GM21737 (cell line): ENCODE results near the gene CELSR3.

Source experiments
- ATAC-seq: cut with Tn5 transposase; IDR thresholded peaks from one replicate; pipeline ENCODE4 v1.9.1; 2021; ENCODE audit warnings: mild to moderate bottlenecking, moderate library complexity; ENCODE audit not compliant: unreplicated experiment

CELSR3 gene

GRCh38 chr3:48661501-48662144 is 1.1 kb downstream of the CELSR3 start:
- ATAC-seq: no peak

- ATAC-seq: no peak
Measured at GRCh38 chr3:48660800-48661400, 1.8 kb downstream of the CELSR3 start.

DNA sequence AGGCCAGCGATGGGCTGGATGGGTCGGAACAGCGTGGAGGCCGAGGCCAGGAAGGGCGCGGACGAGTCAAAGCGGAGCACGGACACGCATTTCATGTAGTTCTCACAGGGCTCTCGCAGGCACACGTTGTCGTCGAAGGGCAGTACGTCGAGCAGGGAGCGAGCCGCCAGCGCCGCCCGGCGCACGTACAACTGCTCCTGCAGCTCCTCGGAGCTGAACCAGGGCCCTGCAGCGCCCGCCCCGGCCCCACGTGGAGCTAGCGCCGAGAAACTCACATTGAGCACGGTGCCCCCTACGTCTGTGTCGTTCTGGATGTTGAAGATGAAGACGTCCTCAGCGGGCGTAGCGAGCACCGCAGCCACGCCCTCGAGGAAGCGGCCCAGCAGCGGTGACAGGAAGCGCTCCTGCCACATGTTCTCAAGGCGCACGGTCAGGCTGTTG is 5.8 kb downstream of the CELSR3 start:
- no peak for ATAC-seq

DNA sequence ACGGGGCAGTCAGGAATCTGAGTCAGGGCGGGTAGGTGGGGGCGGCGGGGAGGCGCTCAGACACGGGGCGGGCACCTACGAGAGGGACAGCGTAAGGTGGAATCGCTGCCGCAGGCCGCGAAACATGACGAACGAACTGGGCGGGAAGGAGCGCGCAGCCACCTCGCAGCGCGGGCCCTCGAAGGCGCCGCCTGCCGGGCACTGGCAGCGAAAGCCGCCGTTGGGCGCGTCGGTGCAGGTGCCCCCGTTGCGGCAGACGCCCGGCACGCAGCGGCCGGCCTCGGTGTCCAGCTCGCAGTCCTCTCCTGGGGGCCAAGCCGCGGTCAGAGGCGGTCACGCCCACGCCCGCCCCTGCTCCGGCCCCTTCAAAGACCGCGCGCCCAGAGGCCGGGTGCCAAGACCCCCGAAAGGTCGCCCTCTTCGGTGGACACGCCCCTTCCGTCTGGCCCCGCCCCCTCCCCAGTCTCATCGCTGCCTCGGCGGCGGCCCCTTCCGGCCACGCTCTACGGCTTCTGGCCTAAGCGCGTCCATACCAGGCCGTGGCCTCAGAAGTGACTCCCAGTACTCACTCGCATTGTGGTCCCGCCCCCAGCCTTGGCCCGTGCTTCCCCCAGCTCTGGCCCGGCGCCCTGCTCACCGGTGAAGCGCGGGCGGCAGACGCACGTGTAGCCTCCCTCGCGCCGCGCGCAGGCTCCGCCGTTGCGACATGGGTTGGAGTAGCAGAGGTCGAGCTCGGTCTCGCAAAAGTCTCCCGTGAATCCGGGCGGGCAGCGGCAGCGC is 6.4 kb downstream of the CELSR3 start:
- peak; percentile 47 for ATAC-seq

DNA sequence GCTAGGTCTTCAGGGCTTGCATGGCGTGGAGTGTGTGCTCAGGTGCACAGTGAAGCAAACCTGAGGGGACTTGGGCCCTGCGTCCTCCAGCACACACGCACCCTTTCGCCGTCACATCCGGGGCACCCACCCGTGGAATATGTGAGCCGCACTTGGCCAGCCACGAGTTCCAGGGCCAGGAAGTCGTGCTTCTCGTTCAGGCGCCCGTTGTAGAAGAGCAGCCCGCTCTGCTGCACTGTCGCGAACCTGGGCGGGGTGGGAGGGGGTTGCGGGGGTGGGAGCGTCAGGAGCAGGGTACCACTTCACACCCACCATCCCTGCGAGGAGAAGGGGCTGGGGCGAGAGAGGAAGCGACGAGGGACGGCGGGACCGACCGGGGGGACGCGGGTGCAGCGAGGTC is 7.1 kb downstream of the CELSR3 start:
- no peak for ATAC-seq

DNA sequence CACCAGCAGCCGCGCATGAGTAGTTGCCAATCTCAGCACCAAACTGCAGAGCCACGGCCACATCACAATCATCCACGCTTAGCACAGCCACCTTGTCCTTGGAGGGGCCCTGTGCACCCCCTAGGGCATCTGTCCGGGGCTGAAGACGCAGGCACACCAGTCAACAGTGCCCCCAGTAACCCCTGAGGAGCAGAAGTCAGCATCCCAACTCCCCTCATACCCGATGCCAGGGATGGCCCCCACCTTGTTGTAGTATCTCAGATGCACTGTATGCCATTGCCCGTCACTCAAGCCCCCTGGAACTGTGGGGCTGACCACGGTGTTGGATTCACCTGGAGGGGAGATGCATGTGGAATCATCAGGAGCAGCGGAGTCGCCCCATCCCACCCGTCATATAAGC is 7.6 kb downstream of the CELSR3 start:
- ATAC-seq: no peak

DNA sequence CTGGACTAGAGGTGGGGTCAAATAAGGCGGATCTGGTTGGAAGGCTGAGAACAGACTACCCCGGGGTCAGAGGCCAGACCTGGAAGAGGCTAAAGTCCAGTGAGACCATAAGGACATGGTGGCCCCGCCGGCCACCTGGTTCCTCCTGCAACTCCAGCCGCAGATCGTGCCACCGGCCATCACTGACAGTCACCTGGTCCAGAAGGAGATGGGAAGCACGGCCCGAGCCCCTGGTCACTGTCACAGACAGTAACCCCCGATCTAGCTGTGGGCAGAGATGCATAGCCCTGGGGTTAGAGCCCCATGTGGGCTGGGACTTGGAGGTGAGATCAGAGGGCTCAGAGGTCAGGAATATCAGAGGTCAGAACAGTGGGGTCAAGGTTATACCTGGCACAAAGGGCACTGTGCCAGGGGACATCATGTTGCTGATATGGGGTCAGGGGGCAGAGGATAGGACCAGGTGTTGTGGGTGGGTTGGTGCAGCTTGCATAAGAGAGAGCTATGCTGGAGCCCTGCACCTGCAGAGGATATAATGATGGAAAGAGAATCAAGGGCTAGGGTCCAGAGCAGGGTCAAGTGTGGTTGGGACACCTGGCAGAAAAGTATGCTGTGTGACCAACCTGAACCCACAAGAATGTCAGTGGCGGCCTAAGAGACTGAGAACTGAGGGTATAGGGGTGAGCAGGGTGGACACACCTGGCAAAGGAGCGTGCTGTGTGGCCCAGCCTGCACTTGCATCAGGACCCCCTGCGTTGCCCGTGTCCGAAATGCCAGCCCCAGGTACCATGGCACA is 9.6 kb downstream of the CELSR3 start:
- ATAC-seq: no peak

DNA sequence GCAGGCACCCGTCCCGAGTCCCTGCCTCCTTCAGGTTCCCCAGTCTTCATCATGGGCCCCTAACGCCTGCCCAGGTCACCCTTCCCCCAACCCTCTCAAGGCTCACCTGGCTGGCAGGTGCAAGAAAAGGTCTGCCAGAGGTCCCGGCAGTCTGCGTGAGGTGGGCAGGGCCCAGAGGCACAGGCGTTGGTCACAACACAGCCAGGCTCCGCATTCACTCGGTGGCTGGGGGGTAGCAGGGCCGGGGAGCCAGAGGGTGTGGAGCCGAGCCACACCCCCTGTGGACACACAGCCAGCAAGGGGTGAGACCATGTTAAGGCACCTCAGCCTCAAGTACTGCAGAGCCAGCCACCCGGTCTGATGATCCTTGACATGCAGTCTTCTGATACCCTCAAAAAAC is 10.9 kb downstream of the CELSR3 start:
- no peak for ATAC-seq

DNA sequence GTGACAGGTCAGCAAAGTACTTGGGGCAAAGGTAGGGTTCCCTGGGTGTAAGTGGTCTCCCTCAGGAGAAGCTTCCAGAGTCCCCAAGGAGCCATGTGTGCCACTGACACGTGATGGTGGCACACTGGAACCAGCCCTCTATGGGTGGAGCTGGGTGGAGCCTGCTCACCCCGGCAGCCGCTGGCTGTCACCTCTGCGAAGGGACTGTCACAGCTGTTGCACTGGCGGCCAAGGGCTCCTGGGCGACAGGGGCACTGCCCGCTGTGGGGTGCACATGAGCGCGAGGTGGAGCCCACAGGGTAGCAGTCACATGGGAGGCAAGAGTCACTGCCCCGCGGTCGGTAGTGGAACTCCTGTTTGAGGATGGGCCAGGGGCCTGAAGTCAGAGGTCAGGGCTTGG is 12.0 kb downstream of the CELSR3 start:
- no peak for ATAC-seq

DNA sequence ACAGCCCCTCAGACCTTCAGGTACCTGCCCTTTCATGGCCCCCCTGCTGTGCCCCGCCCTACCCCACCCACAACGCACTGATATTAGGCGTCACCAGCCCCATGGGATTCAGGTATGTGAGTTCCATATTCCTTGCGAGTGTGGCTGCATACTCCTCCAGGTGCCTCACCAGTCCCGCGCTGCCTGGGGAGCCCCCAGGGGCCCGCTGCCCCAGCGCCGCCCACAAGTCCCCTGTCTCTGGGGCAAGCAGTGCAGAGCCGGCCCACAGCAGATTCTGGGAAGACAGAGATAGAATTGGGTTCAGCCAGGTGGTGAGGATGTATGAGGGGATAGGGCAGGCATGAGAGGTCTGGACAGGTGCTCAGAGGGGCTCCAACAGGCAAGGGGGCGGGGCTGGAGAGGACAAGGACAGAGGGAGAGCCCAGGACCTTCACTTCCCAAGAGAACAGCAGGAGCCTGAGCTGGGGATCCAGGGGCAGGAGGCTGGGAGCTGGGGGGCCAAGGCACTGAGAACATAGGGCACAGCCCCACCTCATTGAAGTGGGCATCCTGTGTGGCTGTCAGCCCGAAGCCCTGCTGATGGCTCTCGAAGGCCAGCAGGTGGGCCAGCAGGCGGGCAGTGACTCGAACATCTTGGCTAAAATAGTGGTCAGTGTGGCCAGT is 14.4 kb downstream of the CELSR3 start:
- no peak for ATAC-seq

DNA sequence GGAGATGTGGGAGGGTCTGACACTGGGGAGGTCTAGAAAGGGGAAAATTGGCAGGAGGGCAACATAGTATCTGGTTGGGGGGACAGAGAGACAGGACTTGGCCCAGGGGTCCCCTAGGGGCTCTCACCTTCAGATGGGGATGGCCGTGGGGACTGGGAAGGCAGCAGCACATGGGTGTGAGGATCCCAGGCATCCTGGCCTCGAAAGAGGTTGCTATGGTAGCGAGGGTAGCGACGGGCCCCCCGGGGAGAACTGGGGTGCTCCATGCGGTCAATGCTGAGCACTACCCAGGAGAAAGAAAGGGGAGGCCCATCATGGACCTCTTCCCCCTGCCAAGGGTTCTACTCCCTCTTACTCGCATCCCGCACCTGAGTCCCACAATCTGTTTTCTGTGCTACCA is 15.0 kb downstream of the CELSR3 start:
- ATAC-seq: no peak

- ATAC-seq: no peak
Measured at GRCh38 chr3:48644898-48645760, 17.6 kb downstream of the CELSR3 start.

GRCh38 chr3:48642605-48643004 is 20.1 kb downstream of the CELSR3 start:
- ATAC-seq: no peak

DNA sequence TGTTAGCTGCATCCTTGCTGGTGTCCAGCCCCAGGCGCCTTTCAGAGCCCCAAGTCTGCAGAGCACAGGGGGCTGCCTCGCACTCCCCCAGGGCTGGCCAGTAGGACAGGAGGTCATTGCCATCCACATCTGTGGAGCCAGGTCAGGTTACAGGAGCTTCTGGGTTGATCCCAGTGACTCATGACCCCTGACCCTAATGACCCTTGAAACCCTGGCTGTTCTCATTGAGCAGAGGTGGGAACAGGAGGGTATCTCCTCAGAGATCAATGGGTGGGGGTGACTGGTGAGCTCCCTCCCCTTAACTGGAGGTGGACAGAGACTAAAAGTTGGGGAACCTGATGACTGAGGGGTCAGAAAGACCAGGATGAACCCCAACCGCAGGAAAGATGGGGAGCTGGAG is 21.3 kb downstream of the CELSR3 start:
- ATAC-seq: no peak

DNA sequence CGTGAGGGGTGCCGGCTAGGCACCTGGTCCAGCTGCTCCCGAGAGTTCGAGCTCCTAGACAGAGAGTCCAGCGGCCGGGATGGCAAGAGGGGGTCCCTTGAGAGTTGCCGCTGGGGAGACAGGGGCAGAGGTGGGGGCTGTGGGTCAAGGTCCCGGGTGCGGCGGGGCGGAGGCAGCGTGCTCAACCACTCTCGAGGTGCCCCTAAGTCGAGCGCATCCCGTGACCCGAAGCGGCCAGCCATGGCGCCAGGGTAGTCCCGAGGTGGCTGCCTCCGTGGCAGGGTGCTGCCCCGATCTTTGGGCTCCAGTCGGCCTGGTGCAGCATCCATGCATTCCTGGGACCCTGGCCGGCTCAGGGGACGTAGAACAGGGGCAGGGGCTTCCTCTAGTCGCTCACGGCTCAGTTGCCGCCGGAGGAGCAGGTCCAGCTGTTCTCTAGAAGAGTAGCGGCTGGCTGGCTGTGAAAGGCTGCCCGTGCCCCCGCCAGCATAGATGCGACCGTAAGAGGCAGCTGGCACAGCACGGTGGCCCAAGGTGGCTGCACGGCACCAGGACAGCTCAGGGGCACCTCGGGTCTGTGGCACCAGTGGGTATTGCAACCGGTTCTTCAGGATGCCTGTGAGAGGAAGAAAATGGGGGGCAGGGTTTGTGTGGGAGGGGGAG is 22.6 kb downstream of the CELSR3 start:
- no peak for ATAC-seq

DNA sequence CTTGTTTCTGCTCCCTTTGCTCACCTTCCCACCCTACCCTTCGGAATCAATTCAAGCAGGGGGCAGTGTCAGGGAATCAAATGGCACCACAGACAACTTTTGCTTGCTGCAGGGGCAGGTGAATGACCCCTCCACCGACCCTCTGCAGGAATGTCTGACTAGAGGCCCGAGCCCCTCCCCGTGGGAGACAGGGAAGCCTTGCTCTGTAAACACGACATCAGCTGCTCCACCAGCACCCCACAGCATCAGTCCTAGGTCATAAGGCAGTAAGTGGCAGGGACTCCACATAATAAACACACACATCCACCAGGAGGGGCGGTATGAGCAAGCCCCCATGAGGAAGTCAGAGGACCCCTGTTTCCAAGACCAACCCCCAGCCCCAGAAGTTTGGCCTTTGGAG is 25.4 kb downstream of the CELSR3 start:
- no peak for ATAC-seq

GRCh38 chr3:48636149-48636655 is 26.5 kb downstream of the CELSR3 start:
- no peak for ATAC-seq

GRCh38 chr3:48635222-48636021 is 27.3 kb downstream of the CELSR3 start, which contains the start of gene SLC26A6:
TSS of gene SLC26A6 (minus strand) at chr3:48635461. CDS start at chr3:48635393, 68 bp downstream.
- ATAC-seq: peak; percentile 87
